ENCODE data around the gene ZBTB7A. TPM values are rescaled to one million over a fixed set of nuclear protein-coding genes. Genes with fewer than 3 reads are reported as not detected.
A peak's percentile ranks its signal among the peaks of the same experiment; 100 is the strongest.

The ZBTB7A gene
- total and polyA plus RNA-seq, 8 donors, result 7.1 to 49.5 (median 11.4) TPM

GRCh38 chr19:4097501-4097900, 30.8 kb upstream of the ZBTB7A start:
- Histone ChIP-seq H3K4me3 (no peak overlapping the region), H3K27ac (no peak overlapping the region), H3K36me3 (peaks cover 0 to 96% of the 10 kb centered on the region in 2 donors), H3K4me1 (no peaks in the 10 kb centered on the region), H3K27me3 (no peaks in the 10 kb centered on the region), H3K9me3 (no peaks in the 10 kb centered on the region)
- no peak for TF ChIP-seq CTCF (IDR thresholded peaks at IDR 0.05)
- intact Hi-C loops (cut with DNase I), result no loop called here
- DNase-seq (peak in 1 of 4 donors; percentile 79), ATAC-seq (no peak)

- intact Hi-C loops (cut with DNase I), result no loop called here
- Histone ChIP-seq H3K27ac (no peak overlapping the region), H3K27me3 (no peaks in the 10 kb centered on the region), H3K36me3 (peaks cover 0 to 96% of the 10 kb centered on the region in 2 donors), H3K4me3 (no peak overlapping the region), H3K9me3 (no peaks in the 10 kb centered on the region), H3K4me1 (no peaks in the 10 kb centered on the region)
- DNase-seq (no peak), ATAC-seq (no peak)
- TF ChIP-seq CTCF (IDR thresholded peaks at IDR 0.05), result no peak
Observed at GRCh38 chr19:4096049-4096892, 29.6 kb upstream of the ZBTB7A start.

- ATAC-seq (no peak), DNase-seq (no peak)
- Histone ChIP-seq H3K36me3 (peaks cover 0 to 96% of the 10 kb centered on the region in 2 donors), H3K4me1 (peaks cover 0 to 6% of the 10 kb centered on the region in 2 donors), H3K27me3 (no peaks in the 10 kb centered on the region), H3K9me3 (no peaks in the 10 kb centered on the region), H3K27ac (no peak overlapping the region), H3K4me3 (no peak overlapping the region)
- intact Hi-C loops (cut with DNase I), result no loop called here
- TF ChIP-seq CTCF (IDR thresholded peaks at IDR 0.05), result no peak
Observed at GRCh38 chr19:4095488-4095844, 28.8 kb upstream of the ZBTB7A start.

GRCh38 chr19:4094761-4095487, 28.2 kb upstream of the ZBTB7A start:
- intact Hi-C loops (cut with DNase I), result no loop called here
- H3K27me3 ChIP-seq, result no peaks in the 10 kb centered on the region
- H3K9me3 ChIP-seq, result no peaks in the 10 kb centered on the region
- ATAC-seq (no peak), DNase-seq (peak in 1 of 4 donors; percentile 66)
- no peak overlapping the region for H3K27ac ChIP-seq
- H3K36me3 ChIP-seq, result peaks cover 0 to 96% of the 10 kb centered on the region in 2 donors
- peaks cover 0 to 11% of the 10 kb centered on the region in 2 donors for H3K4me1 ChIP-seq
- no peak for TF ChIP-seq CTCF (IDR thresholded peaks at IDR 0.05)
- no peak overlapping the region for H3K4me3 ChIP-seq

GRCh38 chr19:4094291-4094690, 27.6 kb upstream of the ZBTB7A start:
- Histone ChIP-seq H3K4me1 (peaks cover 0 to 17% of the 10 kb centered on the region in 2 donors), H3K27ac (no peak overlapping the region), H3K36me3 (peaks cover 0 to 96% of the 10 kb centered on the region in 2 donors), H3K9me3 (no peaks in the 10 kb centered on the region), H3K27me3 (no peaks in the 10 kb centered on the region), H3K4me3 (no peak overlapping the region)
- TF ChIP-seq CTCF (IDR thresholded peaks at IDR 0.05), result no peak
- intact Hi-C loops (cut with DNase I), result no loop called here
- ATAC-seq, result no peak
- DNase-seq, result peak in 1 of 4 donors; percentile 73
